IPS-18c (cell line): ENCODE measurements around the gene CAPS.

Experiments used
- H3K4me3 ChIP-seq: 2 replicates; pipeline ENCODE4 v1.7.0; 2013; ENCODE audit warnings: low read depth, mild to moderate bottlenecking, low read length, moderate library complexity; ENCODE audit not compliant: insufficient read depth
- H3K9me3 ChIP-seq: one replicate; pipeline ENCODE4 v1.6.1; 2013; ENCODE audit warnings: mild to moderate bottlenecking, low read length, moderate library complexity; ENCODE audit not compliant: control insufficient read depth, insufficient read depth

The CAPS gene

DNA sequence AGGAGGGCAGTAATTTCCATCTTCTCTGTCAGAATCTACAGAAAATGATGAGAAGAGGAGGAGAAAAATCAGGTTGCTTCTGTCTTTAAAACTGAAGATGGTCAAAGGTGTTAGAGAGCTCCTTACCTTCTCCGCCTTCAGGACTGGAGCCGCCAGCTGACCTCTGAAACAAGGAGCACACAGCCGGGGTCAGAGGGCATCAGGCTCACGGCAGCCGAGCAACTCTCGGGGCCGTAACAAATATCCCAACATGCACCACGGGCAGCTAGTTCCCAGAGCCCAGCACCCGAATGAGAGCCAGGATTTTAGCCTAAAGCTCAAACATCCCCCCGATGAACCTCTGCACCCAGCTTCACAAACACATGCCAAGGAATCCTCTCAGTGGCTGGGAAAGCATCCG, 27.6 kb downstream of the CAPS start:
- Histone ChIP-seq H3K4me3 (no peak overlapping the region), H3K9me3 (peaks cover 3% of the 10 kb centered on the region)

DNA sequence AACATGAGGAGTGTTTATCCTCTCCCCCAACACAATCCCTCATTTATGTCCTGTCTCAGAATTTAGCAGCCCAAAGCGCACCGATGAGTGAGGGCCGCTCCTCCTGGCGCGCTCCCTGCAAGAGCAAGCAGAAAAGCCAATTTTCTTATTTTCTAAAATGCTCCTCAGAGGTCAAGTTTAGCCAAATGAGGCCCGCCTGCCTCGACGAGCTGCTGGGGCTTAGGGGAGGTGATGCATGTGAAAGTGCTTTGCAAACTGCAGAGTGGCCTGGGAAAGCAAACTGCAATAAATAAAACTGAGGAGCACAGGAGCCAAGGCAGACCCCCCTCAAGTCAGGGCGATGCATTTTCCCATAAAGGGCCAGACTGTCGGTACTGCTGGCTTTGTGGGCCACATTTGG, 29.0 kb downstream of the CAPS start:
- Histone ChIP-seq H3K4me3 (no peak overlapping the region), H3K9me3 (peaks cover 3% of the 10 kb centered on the region)

DNA sequence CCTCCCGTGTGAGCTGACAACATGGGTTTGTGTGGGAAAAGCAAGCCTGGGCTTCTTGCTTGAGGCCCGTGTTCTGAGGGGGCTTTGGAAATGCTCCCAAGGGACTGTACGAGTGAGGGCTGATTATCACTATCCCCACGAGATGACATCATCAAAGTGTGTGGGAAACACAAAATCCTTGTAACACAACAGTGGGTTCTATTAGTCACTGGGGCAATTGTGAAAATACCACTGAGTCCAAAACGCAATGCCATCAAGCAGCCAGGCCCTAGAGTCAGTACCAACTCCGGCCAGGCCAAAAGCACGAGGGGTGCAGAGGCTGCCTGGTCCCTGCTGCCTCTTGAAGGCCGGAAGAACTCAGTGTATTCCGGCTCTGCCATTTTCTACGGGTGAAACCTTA, 29.6 kb downstream of the CAPS start:
- H3K4me3 ChIP-seq, result no peak overlapping the region
- peaks cover 3% of the 10 kb centered on the region for H3K9me3 ChIP-seq

DNA sequence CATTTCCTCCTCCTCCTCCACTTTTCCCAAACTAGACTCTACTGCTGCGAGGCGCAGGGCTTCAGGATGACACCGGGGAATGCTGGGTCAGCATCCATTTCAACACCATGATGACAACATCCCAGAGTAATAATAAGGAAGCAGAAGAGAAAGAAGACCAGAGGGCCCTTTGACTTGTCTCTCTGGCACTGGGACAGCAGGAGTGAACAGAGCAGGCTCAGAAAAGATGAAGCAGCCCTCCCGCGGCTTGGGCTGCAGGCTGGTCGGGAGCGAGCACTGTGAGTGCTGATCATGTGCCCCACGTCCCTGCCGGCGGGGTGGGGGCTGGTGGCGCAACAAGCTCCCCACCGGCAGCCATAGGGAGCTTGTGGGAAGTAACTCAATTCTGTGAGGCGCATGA, 33.4 kb downstream of the CAPS start:
- no peak overlapping the region for H3K4me3 ChIP-seq
- peaks cover 3% of the 10 kb centered on the region for H3K9me3 ChIP-seq

DNA sequence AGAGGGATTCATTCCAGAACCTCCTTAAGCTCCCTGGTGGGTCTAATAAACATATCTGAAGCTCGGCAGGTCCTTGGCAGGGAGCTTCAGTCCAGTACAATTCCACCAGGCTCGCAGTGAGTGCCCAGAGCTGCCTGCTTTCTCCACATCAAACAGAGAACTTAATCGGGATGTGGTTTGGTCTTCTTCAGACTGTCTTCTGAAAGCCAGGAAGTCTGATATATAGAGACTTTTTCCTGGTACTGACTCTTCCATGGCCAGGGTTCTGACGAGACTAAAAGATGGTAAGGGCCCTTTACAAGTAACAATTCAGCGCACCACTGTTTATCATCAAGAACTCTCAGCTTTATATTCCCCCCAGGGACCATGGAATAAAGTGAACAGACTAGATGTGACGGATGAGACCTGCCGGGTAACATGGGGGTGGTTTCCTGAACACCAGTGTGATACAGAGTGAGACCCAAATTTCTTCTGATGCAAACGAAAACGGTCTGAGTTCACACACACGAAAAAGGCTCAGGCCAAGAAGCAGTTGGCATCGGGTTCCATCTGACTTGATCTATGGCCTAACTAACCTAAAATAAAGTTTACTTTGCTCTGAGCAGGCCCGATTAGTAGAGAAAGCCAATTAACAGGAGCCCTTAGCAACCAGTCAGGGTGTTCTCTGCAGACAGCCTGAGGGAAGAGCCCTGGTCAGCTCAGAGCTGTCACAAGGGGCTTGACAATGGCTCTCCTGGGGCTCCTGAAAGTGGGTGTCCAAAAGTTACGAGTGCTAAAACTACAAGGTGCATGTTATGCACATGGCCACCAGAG, 34.9 kb downstream of the CAPS start:
- Histone ChIP-seq H3K4me3 (no peak overlapping the region; the same call in 1 of the 2 replicates), H3K9me3 (peaks cover 3% of the 10 kb centered on the region)

DNA sequence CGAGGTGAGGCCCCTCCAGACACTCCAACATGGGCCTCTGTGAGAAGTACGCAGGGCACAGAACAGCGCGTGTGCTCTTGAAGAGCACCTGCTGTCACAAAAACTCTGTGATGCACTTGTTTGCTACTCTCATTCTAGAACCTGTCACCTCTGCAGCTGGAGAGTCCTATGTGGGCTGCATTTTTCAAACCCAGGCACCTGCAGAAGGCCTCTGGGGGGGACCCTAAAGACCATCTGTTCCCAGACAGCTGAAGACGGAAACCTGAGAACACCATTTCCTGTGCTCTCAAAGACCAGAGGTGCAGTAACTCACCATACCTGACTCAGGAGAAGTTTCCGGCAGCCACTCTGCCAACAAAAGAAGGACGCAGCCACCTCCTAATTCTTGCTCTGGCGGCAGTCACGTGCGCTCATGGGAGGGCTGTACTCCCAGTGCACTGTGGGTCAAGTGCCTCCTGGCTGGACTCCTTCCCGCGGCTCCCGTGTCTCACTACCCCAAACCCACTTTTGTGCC, 35.8 kb downstream of the CAPS start:
- H3K9me3 ChIP-seq, result no peaks in the 10 kb centered on the region
- H3K4me3 ChIP-seq, result no peak overlapping the region

DNA sequence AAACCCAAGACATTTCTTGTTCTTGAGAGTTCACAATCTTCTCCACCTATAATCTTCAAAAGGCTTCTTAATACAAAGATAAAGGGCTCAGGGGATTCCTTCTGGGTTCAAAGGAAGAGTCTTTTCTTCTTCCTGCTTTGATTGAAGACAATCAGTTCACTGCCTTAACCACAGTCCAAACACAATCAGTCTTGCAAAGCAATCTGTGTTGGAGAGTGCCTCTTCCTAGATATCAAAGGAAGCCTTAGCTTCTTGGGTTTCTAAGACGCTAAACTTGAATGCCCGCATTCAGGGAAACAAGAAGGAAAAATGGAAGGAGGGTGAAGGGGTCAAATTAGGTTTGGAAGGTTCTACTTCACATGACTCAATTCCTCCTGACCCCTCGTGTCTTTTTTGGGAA, 36.7 kb downstream of the CAPS start:
- no peaks in the 10 kb centered on the region for H3K9me3 ChIP-seq
- no peak overlapping the region for H3K4me3 ChIP-seq

DNA sequence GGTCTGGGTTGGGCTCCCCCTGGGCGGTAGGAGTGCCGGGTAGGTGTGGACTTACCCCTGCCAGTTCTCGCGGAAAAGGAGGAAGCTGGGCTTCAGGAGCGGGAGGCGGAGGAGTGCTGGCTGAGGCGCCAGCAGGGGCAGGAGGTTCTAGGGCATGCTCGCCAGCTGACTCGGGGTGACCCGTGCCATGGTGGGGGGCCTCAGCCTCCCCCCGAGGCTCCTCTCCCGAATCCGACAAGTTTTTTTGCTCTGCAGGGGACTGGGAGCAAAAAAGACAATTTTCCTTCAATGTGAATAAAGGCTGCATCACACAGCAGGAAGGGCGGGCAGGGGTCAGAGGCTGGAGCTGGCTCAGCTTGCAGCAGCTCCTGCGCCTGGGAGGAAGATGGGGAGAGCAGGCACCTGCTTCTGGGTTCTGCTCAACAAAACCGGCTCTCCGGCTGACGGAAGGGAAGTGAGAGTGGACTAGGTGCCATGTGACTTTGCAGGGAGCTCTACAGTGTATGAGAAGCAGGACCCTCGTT, 37.3 kb downstream of the CAPS start:
- no peaks in the 10 kb centered on the region for H3K9me3 ChIP-seq
- H3K4me3 ChIP-seq, result no peak overlapping the region

DNA sequence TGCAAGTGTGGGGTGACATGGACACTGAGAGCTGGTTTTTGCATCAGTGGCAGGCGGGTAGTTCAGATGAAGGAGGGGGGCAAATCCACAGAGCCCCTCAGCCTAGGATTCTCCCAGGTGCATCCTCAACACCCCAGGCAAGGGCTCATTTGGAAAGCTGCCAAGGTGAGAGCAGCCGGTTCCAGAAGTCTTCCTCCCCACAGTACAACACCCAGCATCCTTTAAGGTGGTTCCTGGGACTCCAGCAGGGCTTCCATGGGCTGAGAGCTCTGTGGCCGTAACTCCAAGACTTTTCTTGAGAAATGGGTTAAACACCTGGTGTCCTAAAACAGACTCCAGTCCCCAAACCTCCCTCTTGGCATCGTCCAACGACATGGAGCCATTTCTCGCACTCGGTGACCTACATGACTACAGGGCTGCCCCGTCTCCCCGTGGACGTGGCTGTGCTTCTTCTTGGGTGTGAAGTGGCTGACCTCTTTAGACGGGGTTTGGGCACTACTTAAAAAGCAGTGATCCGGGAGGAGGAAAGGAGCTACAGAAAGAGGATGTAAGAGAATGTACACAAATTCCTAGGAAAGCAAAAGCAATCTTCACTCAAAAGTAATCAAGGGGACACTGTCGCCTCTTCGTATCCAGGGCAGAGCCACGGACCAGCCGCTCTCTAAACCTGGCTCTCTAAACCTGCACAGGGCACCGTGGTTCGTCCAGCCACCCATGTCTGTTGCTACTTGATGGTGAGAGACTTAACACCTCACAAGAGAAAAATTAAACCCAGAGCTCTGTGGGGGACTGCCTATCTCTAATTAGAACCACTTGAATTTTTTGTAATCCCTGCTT, 38.4 kb downstream of the CAPS start:
- Histone ChIP-seq H3K9me3 (no peaks in the 10 kb centered on the region), H3K4me3 (no peak overlapping the region)

DNA sequence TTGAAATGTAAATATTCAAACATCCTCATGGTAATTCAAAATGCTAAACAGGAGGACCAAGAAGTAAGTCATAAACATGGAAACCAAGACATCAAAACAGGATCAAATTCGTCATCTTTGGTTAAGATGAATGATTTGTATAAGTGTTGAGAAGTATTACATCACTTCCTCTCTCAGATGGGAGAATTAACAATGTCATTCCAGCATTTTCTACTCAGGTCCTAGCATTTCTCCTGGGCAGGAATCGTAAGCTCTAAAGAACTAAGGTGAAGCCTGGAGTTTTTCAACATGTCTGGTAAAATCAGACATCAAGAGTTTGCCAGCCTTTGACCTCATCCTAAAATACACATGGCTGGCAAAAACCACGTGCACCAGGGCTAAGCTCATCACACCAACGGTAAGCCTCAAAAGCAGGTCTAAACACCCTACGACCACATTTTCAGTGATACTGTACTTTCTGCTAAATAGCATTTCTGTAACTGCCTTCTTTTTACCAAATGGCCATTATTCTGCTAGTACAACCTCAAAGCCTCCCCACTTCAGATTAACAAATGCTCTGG, 39.1 kb downstream of the CAPS start:
- Histone ChIP-seq H3K9me3 (no peaks in the 10 kb centered on the region), H3K4me3 (no peak overlapping the region)

DNA sequence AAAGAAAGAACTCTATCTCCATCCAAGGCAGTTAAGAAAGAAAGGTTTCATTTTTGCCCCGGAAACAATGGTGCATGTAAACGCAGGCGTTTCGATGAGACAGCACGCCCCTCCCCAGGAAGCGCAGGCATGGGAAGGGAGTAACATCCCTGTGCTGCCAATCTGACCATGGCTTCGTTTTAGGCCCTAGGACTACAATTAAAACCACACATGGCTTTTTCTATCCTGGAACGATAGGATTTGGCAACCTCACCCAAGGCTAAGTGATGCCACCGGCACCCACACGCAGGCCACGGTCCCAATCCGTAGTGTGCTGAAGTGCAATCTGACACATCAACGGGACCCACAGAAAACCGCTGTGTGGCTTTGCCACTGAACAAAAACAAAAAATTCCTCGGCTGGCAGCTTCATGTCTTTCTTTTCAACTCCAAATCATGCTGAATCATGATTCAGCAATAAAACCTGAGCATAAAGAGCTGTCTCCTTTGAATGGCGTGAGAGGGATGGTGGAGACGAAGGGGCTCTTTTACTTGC, 39.7 kb downstream of the CAPS start:
- Histone ChIP-seq H3K4me3 (no peak overlapping the region), H3K9me3 (no peaks in the 10 kb centered on the region)

DNA sequence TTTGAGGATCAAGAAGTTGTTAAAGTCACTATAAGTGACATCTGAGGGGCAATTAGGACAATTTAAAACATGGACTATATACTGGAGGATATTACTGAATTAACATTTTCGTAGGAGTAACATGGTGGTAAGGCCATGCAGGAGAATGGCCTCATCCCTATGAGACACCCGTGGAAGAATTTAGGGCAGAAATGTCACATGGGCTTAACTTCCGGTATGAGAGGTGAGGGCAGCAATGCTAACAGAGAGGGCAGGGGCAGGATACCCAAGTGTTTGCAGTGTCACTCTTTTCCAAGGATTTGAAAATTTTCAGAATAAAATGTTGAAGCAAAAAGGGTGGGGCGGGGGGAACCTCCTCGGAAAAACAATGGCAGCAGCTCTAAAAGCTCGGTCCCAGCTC, 40.2 kb downstream of the CAPS start:
- Histone ChIP-seq H3K4me3 (no peak overlapping the region), H3K9me3 (no peaks in the 10 kb centered on the region)

DNA sequence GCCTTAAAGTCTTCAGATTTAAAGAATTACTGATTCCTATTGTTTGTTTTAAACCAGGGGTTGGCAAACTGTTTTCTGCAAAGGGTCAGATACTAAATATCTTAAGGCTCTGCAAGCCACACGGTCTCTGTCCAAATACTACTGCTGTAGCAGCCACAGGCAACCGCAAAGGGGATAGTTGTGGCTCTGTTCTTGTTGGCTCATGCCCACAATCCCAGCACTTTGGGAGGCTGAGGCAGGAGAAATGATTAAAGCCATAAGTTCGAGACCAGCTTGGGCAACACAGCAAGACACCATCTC, 41.5 kb downstream of the CAPS start:
- Histone ChIP-seq H3K9me3 (no peaks in the 10 kb centered on the region), H3K4me3 (no peak overlapping the region)

DNA sequence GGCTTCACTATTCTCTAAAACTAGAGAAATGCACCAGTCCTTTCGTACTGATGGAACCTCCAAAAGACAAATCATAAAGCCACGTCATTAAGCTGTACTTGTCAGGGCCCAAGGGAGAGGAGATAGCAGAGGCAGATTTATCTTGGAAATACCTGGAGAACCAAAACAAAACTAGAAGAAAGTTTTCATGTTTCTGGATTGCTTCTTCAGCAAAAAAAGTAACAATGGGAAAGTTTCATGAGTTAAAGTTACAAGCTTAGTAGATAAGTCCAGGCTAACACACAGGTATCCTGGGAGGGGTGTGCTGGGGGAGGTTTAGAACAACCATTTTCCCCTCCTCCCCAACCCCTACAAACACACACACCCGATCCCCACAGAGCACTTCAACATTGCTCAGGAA, 42.3 kb downstream of the CAPS start:
- H3K9me3 ChIP-seq, result no peaks in the 10 kb centered on the region

DNA sequence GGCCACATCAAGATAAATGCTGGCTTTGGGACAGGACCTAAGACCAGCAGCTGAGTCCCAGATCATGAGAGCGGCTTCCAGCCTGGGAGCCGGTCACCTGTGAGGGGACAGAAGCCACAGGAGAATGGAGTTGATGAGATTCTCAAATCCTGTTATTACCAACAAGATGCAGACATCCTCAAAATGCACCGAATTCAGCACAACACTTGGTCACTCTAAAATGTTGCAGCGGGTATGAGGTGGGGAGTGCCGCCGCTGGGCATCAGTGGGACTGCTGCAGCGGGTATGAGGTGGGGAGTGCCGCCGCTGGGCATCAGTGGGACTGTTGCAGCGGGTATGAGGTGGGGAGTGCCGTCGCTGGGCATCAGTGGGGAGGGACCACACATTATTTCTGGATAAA, 42.7 kb downstream of the CAPS start:
- Histone ChIP-seq H3K4me3 (no peak overlapping the region), H3K9me3 (no peaks in the 10 kb centered on the region)

More for the DNA sequence above, 42.3 kb downstream of the CAPS start:
- no peak overlapping the region for H3K4me3 ChIP-seq

DNA sequence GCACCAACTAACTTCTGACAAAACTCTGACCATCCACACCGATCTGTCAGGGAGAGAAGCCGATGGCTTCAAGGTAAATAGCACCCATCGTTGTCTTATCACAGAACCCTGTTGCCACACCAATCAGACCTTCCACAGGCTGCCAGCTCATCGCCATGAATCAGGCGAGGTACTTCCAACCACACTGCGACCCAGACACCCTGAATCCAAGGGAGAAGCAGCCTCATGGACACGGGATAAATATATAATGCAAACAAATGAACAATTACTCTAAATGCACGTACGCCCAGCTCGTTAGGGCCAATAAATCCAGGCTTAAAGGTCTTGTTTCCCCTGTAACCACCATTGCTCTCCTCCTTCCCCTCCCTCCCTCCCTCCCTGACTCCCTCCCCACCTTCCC, 43.1 kb downstream of the CAPS start:
- Histone ChIP-seq H3K9me3 (no peaks in the 10 kb centered on the region), H3K4me3 (no peak overlapping the region)

DNA sequence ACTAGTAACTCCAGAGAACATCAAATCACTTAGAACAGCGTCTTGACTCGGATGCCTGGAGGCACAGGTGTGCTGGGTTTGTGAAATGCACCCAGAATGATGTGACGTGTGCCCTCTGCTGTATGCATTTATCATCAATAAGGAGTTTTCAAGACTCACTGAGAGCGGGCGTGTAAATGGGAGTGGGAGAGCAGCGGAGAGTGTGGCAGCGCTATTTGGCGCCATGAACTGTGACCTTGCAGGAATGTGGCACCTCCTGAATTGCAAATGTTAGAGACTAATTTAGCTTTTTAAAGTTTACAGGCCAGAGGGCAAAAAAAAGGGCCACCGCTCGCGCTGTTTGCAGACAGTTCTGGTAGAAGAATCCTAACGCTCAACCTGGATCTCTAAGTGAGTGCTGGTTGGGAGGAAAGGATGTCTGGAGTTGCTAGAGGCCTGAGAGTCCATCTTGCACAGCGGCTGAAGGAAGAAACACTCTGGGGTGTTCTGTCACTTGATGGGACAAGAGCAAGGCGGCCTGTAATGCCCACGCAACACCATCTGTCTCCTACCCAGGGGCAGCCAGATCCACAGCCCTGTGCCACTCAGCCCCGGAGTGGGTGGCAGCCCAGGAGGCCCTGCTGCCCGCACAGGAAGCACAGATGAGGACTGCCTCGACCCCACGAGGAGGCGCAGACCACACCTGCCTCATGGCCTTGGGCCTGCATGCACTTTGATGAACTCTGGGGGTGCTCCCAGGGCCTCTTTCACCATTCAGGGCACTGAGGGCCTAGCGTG, 44.2 kb downstream of the CAPS start:
- Histone ChIP-seq H3K9me3 (no peaks in the 10 kb centered on the region), H3K4me3 (no peak overlapping the region)
